ENCODE results near the gene HPS6. TPM values are rescaled to one million over a fixed set of nuclear protein-coding genes. Genes with fewer than 3 reads are reported as not detected.

The HPS6 gene
- total RNA-seq, 1 donor from 2014 or later, result 22.8 TPM

DNA sequence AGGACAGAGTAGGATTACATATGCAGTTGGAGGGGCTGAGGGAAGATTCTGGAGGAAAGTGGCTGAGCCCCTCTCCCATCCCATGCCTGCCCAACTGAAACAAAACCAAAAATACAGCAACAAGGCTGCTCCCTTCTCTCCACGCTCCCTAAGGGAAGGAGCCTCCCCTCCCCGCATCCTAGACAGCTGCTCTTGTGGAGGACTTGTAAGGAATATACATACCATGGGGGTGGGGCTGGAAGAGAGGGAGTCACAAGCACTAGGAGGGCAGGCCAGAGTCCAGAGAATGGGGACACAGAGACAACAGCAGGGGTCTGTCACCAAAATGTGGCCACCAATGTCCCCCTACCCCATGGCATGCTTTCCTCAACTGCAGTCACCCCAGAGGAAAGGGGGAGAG is 41.8 kb downstream of the HPS6 start:
- TF ChIP-seq, protein P1, sequence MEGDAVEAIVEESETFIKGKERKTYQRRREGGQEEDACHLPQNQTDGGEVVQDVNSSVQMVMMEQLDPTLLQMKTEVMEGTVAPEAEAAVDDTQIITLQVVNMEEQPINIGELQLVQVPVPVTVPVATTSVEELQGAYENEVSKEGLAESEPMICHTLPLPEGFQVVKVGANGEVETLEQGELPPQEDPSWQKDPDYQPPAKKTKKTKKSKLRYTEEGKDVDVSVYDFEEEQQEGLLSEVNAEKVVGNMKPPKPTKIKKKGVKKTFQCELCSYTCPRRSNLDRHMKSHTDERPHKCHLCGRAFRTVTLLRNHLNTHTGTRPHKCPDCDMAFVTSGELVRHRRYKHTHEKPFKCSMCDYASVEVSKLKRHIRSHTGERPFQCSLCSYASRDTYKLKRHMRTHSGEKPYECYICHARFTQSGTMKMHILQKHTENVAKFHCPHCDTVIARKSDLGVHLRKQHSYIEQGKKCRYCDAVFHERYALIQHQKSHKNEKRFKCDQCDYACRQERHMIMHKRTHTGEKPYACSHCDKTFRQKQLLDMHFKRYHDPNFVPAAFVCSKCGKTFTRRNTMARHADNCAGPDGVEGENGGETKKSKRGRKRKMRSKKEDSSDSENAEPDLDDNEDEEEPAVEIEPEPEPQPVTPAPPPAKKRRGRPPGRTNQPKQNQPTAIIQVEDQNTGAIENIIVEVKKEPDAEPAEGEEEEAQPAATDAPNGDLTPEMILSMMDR (IDR thresholded peaks at IDR 0.05), result no peak
- DNase-seq, result no peak
- POLR2A ChIA-PET, result no interaction called here
- no peak for ATAC-seq (ENCODE audit: low read depth)
- no peaks in the 10 kb centered on the region for H3K27me3 Mint-ChIP-seq
- H3K27ac Mint-ChIP-seq, result no peak overlapping the region
- H3K9me3 Mint-ChIP-seq, result no peaks in the 10 kb centered on the region
- intact Hi-C loops (cut with micrococcal nuclease), result no loop called here
- H3K4me1 Mint-ChIP-seq, result peaks cover 3% of the 10 kb centered on the region
- H3K4me3 Mint-ChIP-seq, result no peak overlapping the region
- peaks cover 48% of the 10 kb centered on the region for H3K36me3 Mint-ChIP-seq (ENCODE audit: low read depth)
- CTCF ChIA-PET, result no interaction called here

DNA sequence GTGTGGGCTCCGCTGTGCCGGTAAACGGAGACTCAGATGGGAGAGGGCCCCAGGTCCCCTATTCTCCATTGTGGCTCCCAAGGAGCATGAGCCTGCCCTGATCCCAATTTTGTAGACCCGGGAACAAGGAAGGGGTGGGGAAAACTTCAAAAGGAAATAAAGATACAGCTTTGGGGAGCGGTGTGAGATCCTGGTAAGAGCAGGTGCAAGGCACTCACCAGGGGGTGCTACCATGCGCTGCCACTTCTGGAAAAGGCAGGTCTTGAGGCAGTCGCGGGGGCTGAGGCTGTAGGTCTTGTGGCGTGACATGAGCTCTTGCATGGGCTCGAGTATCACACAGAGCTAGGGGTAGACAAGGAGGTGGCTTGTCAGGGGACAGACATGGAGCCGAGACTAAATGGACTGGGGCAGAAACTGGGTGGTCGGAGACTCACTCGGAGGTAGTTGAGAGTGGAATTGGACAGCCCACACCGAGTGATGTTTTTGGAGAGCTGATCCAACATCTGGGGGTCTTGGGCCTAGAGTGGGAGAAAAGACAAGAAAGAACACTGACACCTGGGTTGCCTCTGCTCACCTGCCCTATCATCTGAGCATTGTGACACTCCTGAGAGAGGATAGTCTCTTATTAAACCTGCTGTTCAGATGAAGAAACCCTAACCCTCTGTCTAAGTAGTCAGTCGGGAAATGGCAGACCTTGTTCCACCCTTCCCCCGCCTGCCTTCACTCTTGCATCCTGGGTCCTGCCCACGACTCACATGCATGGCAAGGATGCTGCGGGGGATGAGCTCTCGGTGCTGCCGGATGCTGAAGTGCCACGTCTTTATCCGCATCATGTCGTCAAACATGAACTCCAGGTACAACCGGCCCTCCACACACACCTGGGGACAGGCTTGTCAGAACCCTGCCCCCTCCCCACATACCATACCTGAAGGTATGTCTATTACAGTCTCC is 44.3 kb downstream of the HPS6 start:
- intact Hi-C loops (cut with micrococcal nuclease), result no loop called here
- ChIA-PET POLR2A (no interaction called here), CTCF (no interaction called here)
- DNase-seq, result no peak
- Mint-ChIP-seq H3K4me1 (peaks cover 16% of the 10 kb centered on the region), H3K27me3 (no peaks in the 10 kb centered on the region), H3K9me3 (no peaks in the 10 kb centered on the region), H3K4me3 (no peak overlapping the region), H3K36me3 (ENCODE audit: low read depth) (peaks cover 48% of the 10 kb centered on the region), H3K27ac (no peak overlapping the region)
- ATAC-seq (ENCODE audit: low read depth), result no peak
- TF ChIP-seq, protein P1 (IDR thresholded peaks at IDR 0.05), result no peak

- Mint-ChIP-seq H3K36me3 (ENCODE audit: low read depth) (peaks cover 45% of the 10 kb centered on the region), H3K27me3 (no peaks in the 10 kb centered on the region), H3K4me1 (peaks cover 29% of the 10 kb centered on the region), H3K4me3 (no peak overlapping the region), H3K27ac (no peak overlapping the region), H3K9me3 (no peaks in the 10 kb centered on the region)
- ChIA-PET POLR2A (interaction anchor here (1.6 kb wide), 1 partner anchor 8 kb away, joined by 3 read pairs; no protein-coding TSS in a partner anchor), CTCF (no interaction called here)
- no peak for DNase-seq
- intact Hi-C loops (cut with micrococcal nuclease), result no loop called here
- ATAC-seq (ENCODE audit: low read depth), result no peak
- TF ChIP-seq, protein P1 (IDR thresholded peaks at IDR 0.05), result no peak
Observed at GRCh38 chr10:102111276-102111675, 46.1 kb downstream of the HPS6 start.

GRCh38 chr10:102112210-102112817 is 47.2 kb downstream of the HPS6 start:
- H3K27me3 Mint-ChIP-seq, result no peaks in the 10 kb centered on the region
- peaks cover 39% of the 10 kb centered on the region for H3K4me1 Mint-ChIP-seq
- no peak overlapping the region for H3K27ac Mint-ChIP-seq
- TF ChIP-seq, protein P1 (IDR thresholded peaks at IDR 0.05), result no peak
- ChIA-PET CTCF (interaction anchor here (1.2 kb wide), 1 partner anchor 38 kb away, joined by 3 read pairs; no protein-coding TSS in a partner anchor), POLR2A (no interaction called here)
- peaks cover 41% of the 10 kb centered on the region for H3K36me3 Mint-ChIP-seq (ENCODE audit: low read depth)
- intact Hi-C loops (cut with micrococcal nuclease), result no loop called here
- no peak for DNase-seq
- peak overlapping the region; percentile 8 for H3K4me3 Mint-ChIP-seq
- no peaks in the 10 kb centered on the region for H3K9me3 Mint-ChIP-seq
- ATAC-seq (ENCODE audit: low read depth), result no peak

Data from activated B cell treated with CpG ODN at 0.5 μM for 24 hours (primary cell).